A673 (cell line): Measurements from ENCODE around the gene UNC79. TPM values are rescaled to one million over a fixed set of nuclear protein-coding genes. Genes with fewer than 3 reads are reported as not detected.

Experiments used
- BruUV-seq: library from RNA; stranded (reverse); fragments of 400-500 nt; replicated peaks from 2 replicates; lab custom pipeline; 2021; lab: Mats Ljungman, UMichigan
- CTCF ChIA-PET: fragments of 300-600 bp; sonication (Branson Sonifier 250); formaldehyde crosslinking; loops from one replicate; lab custom pipeline; 2022; ENCODE audit warnings: antibody characterized with exemption; lab: Charles Lee
- POLR2A ChIA-PET: fragments of 300-600 bp; sonication (Branson Sonifier 250); formaldehyde crosslinking; loops from one replicate; lab custom pipeline; 2022; ENCODE audit warnings: antibody characterized with exemption; ENCODE audit not compliant: low non-redundant PET; lab: Charles Lee
- DNase-seq: peaks from one replicate; pipeline ENCODE4 v3.0.0-alpha.2; 2015; ENCODE audit warnings: low spot score
- H3K27ac ChIP-seq: fragments of 200-600 bp; sonication (generic); 2 replicates; pipeline ENCODE4 v1.5.1; 2016; ENCODE audit warnings: mixed run types, low read depth, mild to moderate bottlenecking, mixed read lengths, antibody characterized with exemption, low read length; ENCODE audit not compliant: poor library complexity, severe bottlenecking
- H3K27me3 ChIP-seq: fragments of 200-600 bp; sonication (generic); replicated peaks from 2 replicates; pipeline ENCODE4 v1.6.1; 2017; ENCODE audit warnings: mixed run types, low read depth, mild to moderate bottlenecking, mixed read lengths, antibody characterized with exemption, low read length; ENCODE audit not compliant: insufficient read depth, poor library complexity
- H3K36me3 ChIP-seq: fragments of 200-600 bp; sonication (generic); 2 replicates; pipeline ENCODE4 v1.6.1; 2016; ENCODE audit warnings: mixed run types, mild to moderate bottlenecking, mixed read lengths, antibody characterized with exemption, low read length; ENCODE audit not compliant: insufficient read depth, poor library complexity, severe bottlenecking
- H3K4me1 ChIP-seq: fragments of 200-600 bp; sonication (generic); 2 replicates; pipeline ENCODE4 v1.6.1; 2017; ENCODE audit warnings: mixed run types, mild to moderate bottlenecking, mixed read lengths, antibody characterized with exemption, low read length; ENCODE audit not compliant: insufficient read depth, poor library complexity, severe bottlenecking
- H3K4me3 ChIP-seq: fragments of 200-600 bp; sonication (generic); 2 replicates; pipeline ENCODE4 v1.5.1; 2016; ENCODE audit warnings: low read depth, mixed run types, mild to moderate bottlenecking, mixed read lengths, low read length; ENCODE audit not compliant: poor library complexity, severe bottlenecking
- H3K9me3 ChIP-seq: fragments of 200-600 bp; sonication (generic); 2 replicates; pipeline ENCODE4 v1.6.1; 2016; ENCODE audit warnings: mixed run types, low read depth, mild to moderate bottlenecking, mixed read lengths, antibody characterized with exemption, low read length; ENCODE audit not compliant: poor library complexity, severe bottlenecking
- EZH2 ChIP-seq: fragments of 200-600 bp; sonication (generic); IDR thresholded peaks from 2 replicates; pipeline ENCODE4 v1.6.1; 2017; ENCODE audit warnings: borderline replicate concordance, low read depth, mild to moderate bottlenecking, mixed read lengths, antibody characterized with exemption, low read length; ENCODE audit not compliant: poor library complexity, severe bottlenecking
- intact Hi-C: fragments of 100-400 bp; cut with micrococcal nuclease; formaldehyde crosslinking; loops from one replicate; pipeline ENCODE4 v1.10.0; 2022; ENCODE audit not compliant: unreplicated experiment
- total RNA-seq: library from RNA; stranded (reverse); gene quantifications from 2 replicates; pipeline ENCODE4 v1.2.3, GENCODE V29; 2021
- TF ChIP-seq, protein P1 (sequence below): fragments of 300-800, 200-600 bp; sonication (generic); conservative IDR thresholded peaks from 2 replicates; pipeline ENCODE4 v1.5.1; 2017; ENCODE audit warnings: low read depth, mild to moderate bottlenecking, antibody characterized with exemption, low read length, moderate library complexity, mixed read lengths

UNC79 gene
- total RNA-seq, 1 experiment from 2014 or later: 0.15 TPM

DNA sequence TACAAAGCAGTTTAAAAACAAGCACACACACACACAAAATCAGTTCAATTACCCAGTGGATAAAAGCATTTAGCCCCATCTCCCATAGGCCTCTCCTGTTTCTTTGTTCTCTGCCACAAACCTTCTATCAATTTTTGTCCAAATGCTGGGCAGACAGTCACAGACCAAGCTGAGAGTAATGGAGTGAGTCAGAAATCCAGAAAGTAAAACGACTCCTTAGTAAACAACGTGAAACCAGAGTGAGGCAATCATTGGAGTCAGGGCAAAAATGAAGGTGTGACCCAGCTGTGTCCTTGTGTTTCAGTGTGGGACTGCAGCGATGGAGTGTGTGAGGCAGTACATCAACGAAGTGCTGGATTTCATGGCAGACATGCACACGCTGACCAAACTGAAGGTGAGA is 255.5 kb downstream of the UNC79 start:
- DNase-seq: no peak
- no TSS peak for BruUV-seq
- Histone ChIP-seq H3K9me3 (no peaks in the 10 kb centered on the region), H3K27me3 (peaks cover 10% of the 10 kb centered on the region), H3K27ac (no peak overlapping the region), H3K36me3 (no peaks in the 10 kb centered on the region), H3K4me3 (no peak overlapping the region), H3K4me1 (no peaks in the 10 kb centered on the region)
- intact Hi-C loops: no loop called here
- ChIA-PET CTCF (interaction anchor here (0.7 kb wide), 1 partner anchor 217 kb away, joined by 4 read pairs; no protein-coding TSS in a partner anchor), POLR2A (no interaction called here)
- no peak for TF ChIP-seq EZH2
- TF ChIP-seq, protein P1, sequence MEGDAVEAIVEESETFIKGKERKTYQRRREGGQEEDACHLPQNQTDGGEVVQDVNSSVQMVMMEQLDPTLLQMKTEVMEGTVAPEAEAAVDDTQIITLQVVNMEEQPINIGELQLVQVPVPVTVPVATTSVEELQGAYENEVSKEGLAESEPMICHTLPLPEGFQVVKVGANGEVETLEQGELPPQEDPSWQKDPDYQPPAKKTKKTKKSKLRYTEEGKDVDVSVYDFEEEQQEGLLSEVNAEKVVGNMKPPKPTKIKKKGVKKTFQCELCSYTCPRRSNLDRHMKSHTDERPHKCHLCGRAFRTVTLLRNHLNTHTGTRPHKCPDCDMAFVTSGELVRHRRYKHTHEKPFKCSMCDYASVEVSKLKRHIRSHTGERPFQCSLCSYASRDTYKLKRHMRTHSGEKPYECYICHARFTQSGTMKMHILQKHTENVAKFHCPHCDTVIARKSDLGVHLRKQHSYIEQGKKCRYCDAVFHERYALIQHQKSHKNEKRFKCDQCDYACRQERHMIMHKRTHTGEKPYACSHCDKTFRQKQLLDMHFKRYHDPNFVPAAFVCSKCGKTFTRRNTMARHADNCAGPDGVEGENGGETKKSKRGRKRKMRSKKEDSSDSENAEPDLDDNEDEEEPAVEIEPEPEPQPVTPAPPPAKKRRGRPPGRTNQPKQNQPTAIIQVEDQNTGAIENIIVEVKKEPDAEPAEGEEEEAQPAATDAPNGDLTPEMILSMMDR: no peak

DNA sequence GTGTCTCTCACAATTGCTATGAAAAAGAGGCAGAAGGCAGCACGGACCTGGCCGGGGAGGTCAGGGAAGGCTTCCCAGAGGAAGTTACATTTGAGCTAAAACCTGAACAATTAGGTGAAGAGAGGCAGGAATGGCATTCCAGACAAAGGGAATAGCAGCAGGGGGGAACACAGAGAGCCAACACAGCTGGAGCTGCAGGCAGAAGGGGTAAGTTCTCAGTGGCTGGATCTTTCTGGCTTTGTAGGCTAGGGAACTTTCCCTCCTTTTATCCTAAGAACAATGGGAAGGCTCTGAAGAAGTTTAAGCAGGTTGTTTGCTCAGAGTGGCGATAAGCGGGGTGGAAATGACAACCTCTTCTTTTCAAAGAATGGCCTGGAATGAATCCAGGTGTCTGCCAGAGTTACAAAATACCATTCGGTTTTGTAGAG is 257.5 kb downstream of the UNC79 start:
- H3K27ac ChIP-seq: no peak overlapping the region
- no peaks in the 10 kb centered on the region for H3K4me1 ChIP-seq
- DNase-seq: no peak
- TF ChIP-seq EZH2: no peak
- TF ChIP-seq, protein P1: no peak
- intact Hi-C loops: no loop called here
- no TSS peak for BruUV-seq
- H3K9me3 ChIP-seq: no peaks in the 10 kb centered on the region
- POLR2A ChIA-PET: no interaction called here
- H3K36me3 ChIP-seq: no peaks in the 10 kb centered on the region
- H3K4me3 ChIP-seq: no peak overlapping the region
- peaks cover 14% of the 10 kb centered on the region for H3K27me3 ChIP-seq
- CTCF ChIA-PET: no interaction called here

DNA sequence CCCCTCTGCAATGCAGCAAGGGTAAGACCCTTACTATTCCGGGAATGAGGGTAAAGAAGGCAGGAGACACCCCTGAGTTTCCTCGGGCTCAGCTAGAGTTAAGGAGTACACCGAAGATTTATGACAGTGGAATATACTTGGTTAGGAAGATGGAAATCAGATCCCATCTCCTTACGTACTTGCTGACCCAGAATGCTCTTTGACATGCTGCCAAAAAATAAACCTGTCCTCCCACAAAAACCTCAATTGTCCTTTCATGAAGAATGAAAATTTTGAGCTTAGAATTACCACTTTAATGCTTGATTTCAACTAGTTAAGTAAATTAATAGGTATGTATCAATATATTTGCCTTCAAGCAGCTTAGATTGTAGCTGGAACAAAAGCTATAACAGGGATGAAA is 258.1 kb downstream of the UNC79 start:
- Histone ChIP-seq H3K36me3 (no peaks in the 10 kb centered on the region), H3K4me1 (no peaks in the 10 kb centered on the region), H3K27me3 (peaks cover 14% of the 10 kb centered on the region), H3K27ac (no peak overlapping the region), H3K9me3 (no peaks in the 10 kb centered on the region), H3K4me3 (no peak overlapping the region)
- DNase-seq: no peak
- intact Hi-C loops: no loop called here
- ChIA-PET POLR2A (no interaction called here), CTCF (no interaction called here)
- BruUV-seq: no TSS peak
- TF ChIP-seq EZH2: no peak
- TF ChIP-seq, protein P1: no peak
